GM12801 (cell line): Measurements from ENCODE around the gene MEGF6.

Source experiments
- TF ChIP-seq, protein P1 (sequence below): IDR thresholded peaks from one replicate; pipeline ENCODE4 v1.5.1; 2011; ENCODE audit warnings: control low read depth; ENCODE audit not compliant: insufficient read length; ENCODE audit errors: extremely low read depth

Gene MEGF6

DNA sequence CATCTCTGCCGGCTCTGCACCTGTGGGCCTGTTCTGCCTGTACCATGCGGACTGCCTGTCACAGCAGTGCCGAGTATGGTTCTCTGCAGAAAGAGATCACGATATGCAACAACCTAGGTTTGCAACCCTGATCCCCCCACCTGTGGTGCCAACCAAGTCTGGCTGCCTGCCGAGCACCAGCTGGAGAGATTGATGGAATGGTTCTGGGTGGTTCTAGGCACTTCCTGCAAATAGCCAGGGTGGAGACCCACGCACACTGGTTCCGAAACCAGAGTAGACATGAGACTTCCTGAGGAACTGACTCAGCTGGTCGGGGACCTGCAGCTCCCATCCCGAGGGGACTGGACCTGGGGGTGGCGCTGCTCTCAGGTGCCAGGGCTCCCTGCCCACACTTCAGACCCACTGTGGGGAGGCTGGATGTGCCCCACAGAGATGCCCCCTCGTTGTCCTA, 18.9 kb upstream of the MEGF6 start:
- TF ChIP-seq, protein P1, sequence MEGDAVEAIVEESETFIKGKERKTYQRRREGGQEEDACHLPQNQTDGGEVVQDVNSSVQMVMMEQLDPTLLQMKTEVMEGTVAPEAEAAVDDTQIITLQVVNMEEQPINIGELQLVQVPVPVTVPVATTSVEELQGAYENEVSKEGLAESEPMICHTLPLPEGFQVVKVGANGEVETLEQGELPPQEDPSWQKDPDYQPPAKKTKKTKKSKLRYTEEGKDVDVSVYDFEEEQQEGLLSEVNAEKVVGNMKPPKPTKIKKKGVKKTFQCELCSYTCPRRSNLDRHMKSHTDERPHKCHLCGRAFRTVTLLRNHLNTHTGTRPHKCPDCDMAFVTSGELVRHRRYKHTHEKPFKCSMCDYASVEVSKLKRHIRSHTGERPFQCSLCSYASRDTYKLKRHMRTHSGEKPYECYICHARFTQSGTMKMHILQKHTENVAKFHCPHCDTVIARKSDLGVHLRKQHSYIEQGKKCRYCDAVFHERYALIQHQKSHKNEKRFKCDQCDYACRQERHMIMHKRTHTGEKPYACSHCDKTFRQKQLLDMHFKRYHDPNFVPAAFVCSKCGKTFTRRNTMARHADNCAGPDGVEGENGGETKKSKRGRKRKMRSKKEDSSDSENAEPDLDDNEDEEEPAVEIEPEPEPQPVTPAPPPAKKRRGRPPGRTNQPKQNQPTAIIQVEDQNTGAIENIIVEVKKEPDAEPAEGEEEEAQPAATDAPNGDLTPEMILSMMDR: no peak

DNA sequence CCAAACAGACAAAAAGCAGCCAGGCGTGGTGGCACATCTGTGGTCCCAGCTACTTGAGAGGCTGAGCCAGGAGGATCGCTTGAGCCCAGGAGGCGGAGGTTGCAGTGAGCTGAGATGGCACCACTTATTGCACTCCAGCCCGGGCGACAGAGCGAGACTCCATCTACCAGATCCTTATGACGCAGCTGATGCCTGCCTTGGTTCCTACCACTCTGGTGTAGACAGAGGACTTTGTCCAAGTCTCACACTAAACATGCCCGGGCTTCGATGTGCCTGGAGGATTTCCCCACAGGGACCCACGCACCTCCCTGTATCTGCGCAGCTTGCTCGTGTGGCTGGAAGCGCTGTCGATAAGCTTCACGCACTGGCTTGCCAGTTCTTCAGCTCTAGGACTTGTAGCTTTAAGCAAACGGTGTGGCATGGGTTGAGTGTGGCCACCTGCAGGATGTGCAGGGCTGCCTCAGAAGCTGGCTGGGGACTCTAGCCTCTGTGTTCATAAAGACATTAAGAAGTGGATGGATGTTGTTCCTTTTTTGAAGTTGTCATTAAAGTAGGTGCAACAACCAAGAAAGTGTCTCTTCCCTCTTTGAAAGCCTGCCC, 18.4 kb upstream of the MEGF6 start:
- TF ChIP-seq, protein P1: no peak

DNA sequence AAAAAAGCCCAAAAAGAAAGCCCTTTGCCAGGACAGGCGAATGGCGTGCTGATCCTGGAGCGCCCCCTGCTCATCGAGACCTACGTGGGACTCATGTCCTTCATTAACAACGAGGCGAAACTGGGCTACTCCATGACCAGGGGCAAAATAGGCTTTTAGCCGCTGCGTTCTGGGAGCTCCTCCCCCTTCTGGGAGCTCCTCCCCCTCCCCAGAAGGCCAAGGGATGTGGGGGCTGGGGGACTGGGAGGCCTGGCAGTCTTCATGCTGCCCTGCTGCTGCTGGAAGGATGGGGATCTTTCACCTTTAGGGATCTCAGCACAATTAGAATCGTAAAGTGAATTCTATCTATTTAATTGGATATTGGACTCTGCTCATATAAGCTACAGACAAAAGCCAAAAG, 17.1 kb upstream of the MEGF6 start:
- TF ChIP-seq, protein P1: no peak

DNA sequence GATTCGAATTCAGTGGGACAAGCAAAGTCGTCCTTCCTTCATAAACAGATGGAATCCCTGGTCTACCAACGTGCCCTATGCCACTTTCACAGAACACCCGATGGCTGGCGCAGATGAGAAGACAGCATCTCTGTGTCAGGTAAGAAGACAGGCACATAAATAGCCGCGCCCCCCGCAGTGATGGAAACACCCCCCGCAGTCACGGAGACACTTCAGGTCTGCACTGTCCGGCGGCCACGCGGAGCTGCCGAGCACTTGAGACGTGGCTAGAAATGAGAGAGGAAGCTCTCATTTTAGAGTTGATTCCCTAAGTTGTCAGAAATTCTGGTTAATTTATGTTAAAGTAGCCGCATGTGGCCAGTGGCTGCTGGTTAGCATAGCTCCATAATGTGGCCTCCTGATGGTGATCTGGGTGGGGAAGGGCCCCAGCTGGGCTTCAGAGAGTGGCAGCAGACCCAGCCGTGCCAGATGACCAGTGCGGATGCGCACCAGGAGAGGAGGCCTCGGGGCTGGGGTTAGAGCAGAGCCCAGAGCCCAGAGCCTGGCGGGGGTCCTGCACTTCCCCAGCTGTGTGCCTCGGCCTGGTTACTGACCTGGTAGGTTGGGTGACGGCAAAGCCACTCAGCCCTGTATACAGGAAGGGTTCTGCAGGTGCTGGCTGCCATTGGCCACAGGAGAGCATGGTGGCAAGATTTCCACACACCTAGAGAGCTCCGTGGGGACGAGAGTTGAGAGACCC, 16.4 kb upstream of the MEGF6 start:
- TF ChIP-seq, protein P1: no peak

DNA sequence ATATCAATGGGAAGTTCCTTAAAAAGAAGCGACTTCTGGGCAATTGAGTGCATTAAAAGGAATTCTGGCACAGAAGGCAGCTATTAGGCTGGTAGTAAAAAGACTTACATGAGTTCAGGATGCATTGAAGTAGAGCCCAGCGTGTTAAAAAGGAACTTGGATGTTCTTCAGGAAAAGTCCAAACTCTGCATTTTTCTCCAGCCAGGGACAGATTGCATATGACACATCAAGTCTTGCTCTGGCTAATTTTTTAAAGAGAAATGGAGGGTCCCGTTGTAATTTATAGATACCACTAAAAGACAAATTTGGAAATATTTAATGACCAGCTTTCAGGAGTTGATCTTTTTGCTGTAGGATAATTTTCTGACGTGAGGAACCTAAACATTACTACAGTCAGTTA, 14.7 kb upstream of the MEGF6 start:
- TF ChIP-seq, protein P1: no peak

DNA sequence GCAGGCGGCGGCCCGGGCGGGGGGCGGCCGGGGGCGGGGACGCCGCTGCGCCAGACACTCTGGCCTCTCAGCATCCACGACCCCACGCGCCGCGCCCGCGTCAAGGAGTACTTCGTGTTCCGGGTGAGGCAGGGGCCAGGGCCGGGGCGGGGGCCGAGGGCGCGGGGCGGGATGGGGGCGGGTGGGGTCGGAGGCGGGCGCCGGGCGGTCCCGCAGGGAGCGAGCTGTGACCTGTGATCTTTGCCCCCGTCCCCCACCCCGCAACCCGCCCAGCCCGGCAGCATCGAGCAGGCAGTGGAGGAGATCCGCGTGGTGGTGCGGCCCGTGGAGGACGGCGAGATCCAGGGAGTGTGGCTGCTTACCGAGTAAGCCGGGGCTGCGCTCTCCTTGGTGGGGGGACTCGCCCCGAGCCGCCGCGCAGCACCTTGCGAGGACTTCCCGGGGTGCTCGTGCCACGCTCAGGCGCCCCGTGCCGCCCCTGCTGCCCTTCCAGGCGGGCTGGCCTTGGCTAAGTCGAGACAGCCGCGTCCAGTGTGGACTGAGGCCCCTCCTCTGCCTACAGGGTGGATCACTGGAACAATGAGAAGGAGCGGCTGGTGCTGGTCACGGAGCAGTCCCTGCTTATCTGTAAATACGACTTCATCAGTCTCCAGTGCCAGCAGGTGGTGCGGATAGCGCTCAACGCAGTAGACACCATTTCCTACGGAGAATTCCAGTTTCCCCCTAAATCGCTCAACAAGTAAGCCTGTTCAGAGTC, 14.0 kb upstream of the MEGF6 start:
- TF ChIP-seq, protein P1: no peak
